ENCODE measurements around the gene PLCB3.

PLCB3 gene

GRCh38 chr11:64266339-64266738 is 15.0 kb downstream of the PLCB3 start:
- DNase-seq (ENCODE audit: low read depth) = no peak

GRCh38 chr11:64267207-64267945 is 16.0 kb downstream of the PLCB3 start:
- no peak for DNase-seq (ENCODE audit: low read depth)

GRCh38 chr11:64268025-64268892 is 16.9 kb downstream of the PLCB3 start:
- DNase-seq (ENCODE audit: low read depth) = no peak

GRCh38 chr11:64268893-64269539 is 17.7 kb downstream of the PLCB3 start:
- DNase-seq (ENCODE audit: low read depth) = peak; percentile 26

- peak; percentile 94 for DNase-seq (ENCODE audit: low read depth)
Measured at GRCh38 chr11:64269540-64270220, 18.4 kb downstream of the PLCB3 start.

GRCh38 chr11:64275031-64275800 is 23.9 kb downstream of the PLCB3 start:
- no peak for DNase-seq (ENCODE audit: low read depth)

- no peak for DNase-seq (ENCODE audit: low read depth)
Measured at GRCh38 chr11:64275841-64276240, 24.5 kb downstream of the PLCB3 start.

GRCh38 chr11:64276653-64277431 is 25.5 kb downstream of the PLCB3 start:
- DNase-seq (ENCODE audit: low read depth) = no peak

GRCh38 chr11:64278576-64279190 is 27.4 kb downstream of the PLCB3 start:
- DNase-seq (ENCODE audit: low read depth) = no peak

- no peak for DNase-seq (ENCODE audit: low read depth)
Measured at GRCh38 chr11:64281957-64282770, 30.8 kb downstream of the PLCB3 start.

- DNase-seq (ENCODE audit: low read depth) = no peak
Measured at GRCh38 chr11:64283092-64283491, 31.8 kb downstream of the PLCB3 start.

- DNase-seq (ENCODE audit: low read depth) = peak; percentile 86
Measured at GRCh38 chr11:64284048-64284961, 33.0 kb downstream of the PLCB3 start, which contains the start of gene BAD. BAD (minus strand) TSS chr11:64284665; CDS start chr11:64284368, 297 bp downstream.

- peak; percentile 89 for DNase-seq (ENCODE audit: low read depth)
Measured at GRCh38 chr11:64284962-64285884, 33.9 kb downstream of the PLCB3 start, which contains the start of gene GPR137. GPR137 (plus strand) TSS chr11:64285848; CDS start chr11:64286525, 677 bp downstream.

GRCh38 chr11:64285885-64286800 is 34.8 kb downstream of the PLCB3 start:
- no peak for DNase-seq (ENCODE audit: low read depth)

GRCh38 chr11:64286801-64287159 is 35.5 kb downstream of the PLCB3 start:
- DNase-seq (ENCODE audit: low read depth) = no peak
